HG02938 (cell line): ENCODE measurements around the gene SH3TC1.

Experiments used
- ATAC-seq: cut with Tn5 transposase; IDR thresholded peaks from one replicate; pipeline ENCODE4 v1.9.1; 2021; ENCODE audit warnings: mild to moderate bottlenecking, moderate library complexity; ENCODE audit not compliant: unreplicated experiment

SH3TC1 gene

DNA sequence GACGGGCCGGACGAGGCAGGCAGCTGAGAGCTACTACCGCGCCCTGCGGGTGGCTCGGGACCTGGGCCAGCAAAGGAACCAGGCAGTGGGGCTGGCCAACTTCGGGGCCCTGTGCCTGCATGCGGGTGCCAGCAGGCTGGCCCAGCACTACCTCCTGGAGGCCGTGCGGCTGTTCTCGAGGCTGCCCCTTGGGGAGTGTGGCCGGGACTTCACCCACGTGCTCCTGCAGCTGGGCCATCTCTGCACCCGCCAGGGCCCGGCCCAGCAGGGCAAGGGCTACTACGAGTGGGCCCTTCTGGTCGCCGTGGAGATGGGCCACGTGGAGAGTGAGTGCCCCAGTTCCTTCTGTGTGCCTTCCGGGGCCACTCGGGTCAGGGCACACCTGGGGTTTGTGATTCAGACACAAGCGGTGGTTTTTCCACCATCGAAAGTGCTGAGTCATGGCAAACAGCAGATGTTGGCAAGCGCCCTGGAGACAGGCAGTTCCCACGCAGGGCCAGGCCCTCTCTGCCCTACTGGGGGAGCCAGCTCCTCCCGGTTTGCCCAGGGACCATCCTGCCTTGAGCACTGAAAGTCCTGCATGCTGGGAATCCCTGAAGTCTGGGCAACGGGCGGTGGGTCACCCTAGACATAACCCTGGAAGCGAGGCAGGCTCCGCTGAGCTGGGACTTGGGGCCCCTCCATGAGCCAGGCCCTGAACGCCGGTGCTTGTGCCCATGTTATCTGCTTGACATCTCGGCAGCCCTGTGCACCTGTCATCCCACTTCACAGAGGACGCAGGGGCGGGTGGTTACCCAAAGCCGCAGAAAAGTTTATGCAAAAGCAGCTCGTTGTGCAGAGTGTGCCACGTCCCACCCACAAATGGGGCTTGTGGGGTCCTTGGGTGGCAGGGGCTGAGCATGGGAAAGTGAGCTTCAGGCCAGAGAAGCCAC is 29.5 kb downstream of the SH3TC1 start:
- ATAC-seq, result peak; percentile 61

DNA sequence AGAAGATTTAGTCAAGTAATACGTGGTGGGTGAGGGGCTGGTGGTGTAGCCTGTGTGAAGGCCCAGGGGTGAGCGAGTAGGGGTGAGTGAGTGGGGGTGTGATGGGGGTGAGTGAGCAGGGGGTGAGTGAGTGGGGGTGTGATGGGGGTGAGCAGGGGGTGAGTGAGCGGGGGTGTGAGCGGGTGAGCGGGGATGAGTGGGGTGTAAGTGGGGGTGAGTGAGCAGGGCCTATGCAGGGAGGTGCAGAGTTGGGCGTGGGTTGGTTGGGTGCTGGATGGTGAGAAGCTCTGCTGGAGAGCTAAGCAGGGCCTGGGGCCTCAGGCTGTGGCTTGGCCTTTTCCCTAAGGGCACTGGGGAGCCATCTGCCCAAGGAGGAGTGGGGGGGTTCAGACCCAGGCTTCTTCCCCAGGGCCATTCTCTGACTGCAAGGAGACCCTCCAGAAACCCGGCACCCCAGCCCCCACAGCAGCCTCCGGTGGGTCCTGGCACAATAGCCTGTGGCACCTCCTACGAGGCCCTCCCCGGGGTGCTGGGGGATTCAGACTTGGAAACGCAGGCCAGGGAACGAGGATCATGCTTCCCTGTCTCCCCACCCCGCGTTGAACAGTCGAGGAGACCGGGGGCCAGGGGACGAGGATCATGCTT is 30.4 kb downstream of the SH3TC1 start:
- no peak for ATAC-seq

DNA sequence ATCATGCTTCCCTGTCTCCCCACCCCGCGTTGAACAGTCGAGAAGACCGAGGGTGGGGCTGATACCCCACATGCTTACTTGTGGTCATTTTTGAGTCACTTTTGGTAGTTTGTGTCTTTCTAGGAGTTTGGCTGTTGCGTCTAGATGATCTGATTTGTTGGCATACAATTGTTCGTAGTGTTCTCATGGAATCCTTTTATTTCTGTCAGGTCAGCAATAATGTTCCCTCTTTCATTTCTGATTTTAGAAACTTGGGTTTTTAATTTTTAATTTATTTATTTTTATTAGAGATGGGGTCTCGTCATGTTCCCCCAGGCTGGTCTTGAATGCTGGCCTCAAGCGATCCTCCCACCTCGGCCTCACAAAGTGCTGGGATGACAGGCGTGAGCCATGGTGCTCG is 30.9 kb downstream of the SH3TC1 start:
- ATAC-seq, result no peak

DNA sequence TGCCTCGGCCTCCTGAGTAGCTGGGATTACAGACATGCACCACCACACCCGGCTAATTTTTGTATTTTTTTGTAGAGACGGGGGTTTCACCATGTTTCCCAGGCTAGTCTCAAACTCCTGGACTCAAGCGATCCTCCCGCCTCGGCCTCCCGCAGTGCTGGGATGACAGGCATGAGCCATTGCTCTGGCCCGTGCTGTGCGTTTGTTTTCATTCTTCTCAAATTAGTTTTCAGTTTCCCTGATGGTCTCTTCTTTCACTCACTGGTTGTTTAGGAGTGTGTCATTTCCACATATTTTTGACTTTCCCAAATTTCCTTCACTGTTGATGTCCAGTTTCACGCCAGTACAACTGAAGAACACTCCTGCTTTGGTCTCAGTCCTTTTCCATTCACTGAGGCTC is 31.8 kb downstream of the SH3TC1 start:
- no peak for ATAC-seq

- ATAC-seq, result no peak
These were observed 32.5 kb downstream of the SH3TC1 start for GRCh38 chr4:8231551-8232049.

- ATAC-seq, result no peak
These were observed 33.7 kb downstream of the SH3TC1 start for GRCh38 chr4:8232748-8233147.

DNA sequence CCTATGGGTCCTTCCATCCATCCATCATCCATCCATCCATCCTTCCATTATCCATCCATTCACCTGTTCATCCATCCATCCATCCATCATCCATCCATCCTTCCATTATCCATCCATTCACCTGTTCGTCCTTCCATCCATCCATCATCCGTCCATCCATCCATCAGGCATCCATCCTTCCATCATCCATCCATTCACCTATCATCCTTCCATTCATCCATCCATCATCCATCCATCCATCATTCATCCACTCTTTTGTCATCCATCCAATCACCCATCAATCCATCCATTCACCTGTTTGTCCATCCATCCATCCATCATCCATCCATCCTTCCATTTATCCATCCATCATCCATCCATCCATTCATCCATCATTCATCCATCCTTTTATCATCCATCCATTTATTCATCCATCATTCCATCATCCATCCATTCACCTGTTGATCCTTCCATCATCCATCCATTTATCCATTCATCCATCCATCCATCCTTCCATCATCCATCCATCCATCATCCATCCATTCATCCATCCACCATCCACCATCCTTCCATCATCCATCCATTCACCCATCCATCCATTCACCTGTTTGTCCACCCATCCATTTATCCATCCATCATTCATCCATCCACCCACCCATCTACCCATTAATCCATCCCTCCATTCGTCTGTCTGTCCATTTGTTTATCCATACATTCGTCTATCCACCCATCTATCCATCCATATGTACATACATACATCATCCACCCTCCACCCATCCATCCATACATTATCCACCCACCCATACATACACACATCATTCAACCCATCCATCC is 34.8 kb downstream of the SH3TC1 start:
- no peak for ATAC-seq

GRCh38 chr4:8234715-8235114 is 35.6 kb downstream of the SH3TC1 start:
- no peak for ATAC-seq

- ATAC-seq, result no peak
These were observed 36.1 kb downstream of the SH3TC1 start for GRCh38 chr4:8235224-8235623.

GRCh38 chr4:8235686-8236085 is 36.6 kb downstream of the SH3TC1 start:
- ATAC-seq, result no peak

- ATAC-seq, result no peak
These were observed 37.2 kb downstream of the SH3TC1 start for GRCh38 chr4:8236106-8236919.

GRCh38 chr4:8236920-8237195 is 37.8 kb downstream of the SH3TC1 start:
- no peak for ATAC-seq

- no peak for ATAC-seq
These were observed 38.3 kb downstream of the SH3TC1 start for GRCh38 chr4:8237256-8237989.

DNA sequence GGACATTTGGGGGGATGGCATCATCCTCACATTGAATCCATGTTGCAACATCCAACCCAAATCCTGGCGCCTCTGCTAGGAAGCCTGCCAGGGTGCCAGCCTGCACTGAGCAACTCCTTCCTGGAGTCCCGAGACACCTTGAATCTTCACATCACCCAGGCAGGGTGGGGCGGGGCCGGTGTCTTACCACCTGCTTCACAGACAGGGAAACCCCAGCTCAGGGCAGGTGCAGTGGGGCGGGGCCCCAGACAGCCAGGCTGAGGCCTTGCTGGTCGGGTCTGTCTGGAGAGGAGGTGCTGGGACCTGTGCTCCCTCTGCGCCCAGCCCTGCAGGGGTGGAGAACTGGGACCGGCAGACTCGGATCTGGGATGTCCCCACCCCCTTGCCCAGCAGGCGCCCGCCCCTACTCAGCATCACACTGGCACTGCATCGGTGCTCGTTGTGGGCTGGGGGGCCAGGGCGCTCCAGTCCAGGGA is 39.0 kb downstream of the SH3TC1 start:
- ATAC-seq, result no peak

GRCh38 chr4:8238515-8239053 is 39.5 kb downstream of the SH3TC1 start:
- no peak for ATAC-seq

DNA sequence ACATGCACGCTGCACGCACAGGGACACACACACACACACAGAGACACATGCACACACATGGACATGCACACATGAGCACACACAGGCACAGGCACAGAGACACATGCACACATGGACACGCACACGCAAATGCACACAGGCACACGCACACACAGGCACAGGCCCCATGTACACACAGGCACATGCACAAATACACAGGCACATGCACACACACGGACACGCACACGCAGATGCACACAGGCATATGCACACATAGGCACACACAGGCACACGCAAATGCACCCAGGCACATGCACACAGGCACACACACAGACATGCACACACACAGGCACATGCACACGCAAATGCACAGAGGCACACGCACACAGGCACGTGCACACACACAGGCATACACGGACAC is 40.1 kb downstream of the SH3TC1 start:
- ATAC-seq, result no peak

- no peak for ATAC-seq
These were observed 40.6 kb downstream of the SH3TC1 start for GRCh38 chr4:8239661-8240060.

DNA sequence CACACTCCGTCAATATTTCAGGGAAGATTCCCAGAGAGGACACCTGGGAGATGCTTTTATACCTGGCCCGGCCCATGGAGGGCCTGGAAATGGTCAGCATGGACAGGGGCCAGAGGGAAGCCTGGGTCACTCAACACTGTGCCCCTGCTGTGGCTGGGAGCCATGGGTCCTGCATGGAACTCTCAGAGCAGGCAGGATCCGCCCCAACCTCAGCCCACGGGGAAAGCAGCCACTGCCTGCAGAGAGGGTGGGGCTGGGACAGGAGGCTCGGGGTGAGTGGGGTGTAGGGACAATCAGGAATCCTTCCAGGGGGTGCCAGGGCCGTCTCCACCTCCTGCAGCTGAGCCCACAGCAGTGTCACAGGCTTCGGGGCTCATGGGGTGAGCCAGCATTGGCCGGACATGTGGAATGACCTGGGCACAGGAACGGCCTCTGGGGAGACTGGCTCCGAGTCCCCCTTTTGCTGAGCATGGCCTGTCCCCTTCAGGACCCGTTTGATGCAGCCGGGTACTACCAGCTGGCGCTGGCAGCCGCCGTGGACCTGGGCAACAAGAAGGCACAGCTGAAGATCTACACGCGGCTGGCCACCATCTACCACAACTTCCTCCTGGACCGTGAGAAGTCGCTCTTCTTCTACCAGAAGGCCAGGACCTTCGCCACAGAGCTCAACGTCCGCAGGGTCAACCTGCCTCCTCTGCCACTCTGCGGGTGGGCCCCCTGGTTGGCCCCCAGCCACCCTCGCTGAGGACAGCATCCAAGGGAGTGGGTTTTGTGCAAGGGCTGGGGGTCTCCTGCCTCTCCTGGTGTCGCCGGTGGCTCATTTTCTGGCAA is 41.3 kb downstream of the SH3TC1 start:
- no peak for ATAC-seq
